Stimulated activated naive CD8-positive, alpha-beta T cell treated with anti-CD3 and anti-CD28 coated beads, Interleukin-15, amount 100 ng/mL, for 72 hours (primary cell): ENCODE results near the gene HNRNPC.
"Not testable (repeated sequence)": the region's sequence is repeated elsewhere in the genome, so short reads cannot be mapped to it uniquely, and the experiment has no call there.

ENCODE experiments used
- ATAC-seq: fragments of 150-1000 bp; cut with Tn5 transposase; 2 replicates; pipeline ENCODE4 v1.10.0; 2021; ENCODE audit warnings: mild to moderate bottlenecking, moderate library complexity
- DNase-seq, 2 donors: peaks; one replicate each; pipeline ENCODE4 v3.0.0; 2021 to 2022
- H3K27ac Mint-ChIP-seq, 2 donors: one replicate each; pipeline ENCODE4 v1.8.0; 2022; ENCODE audit warnings: mild to moderate bottlenecking in 2 of 2, mixed read lengths in 2 of 2, moderate library complexity in 2 of 2
- H3K27me3 Mint-ChIP-seq: one replicate; pipeline ENCODE4 v1.8.0; 2022; ENCODE audit warnings: mixed read lengths
- H3K4me1 Mint-ChIP-seq: one replicate; pipeline ENCODE4 v1.8.0; 2022; ENCODE audit warnings: mild to moderate bottlenecking, mixed read lengths
- H3K4me3 Mint-ChIP-seq, 2 donors: one replicate each; pipeline ENCODE4 v1.8.0; 2022; ENCODE audit warnings: mild to moderate bottlenecking in 2 of 2, mixed read lengths in 2 of 2, moderate library complexity in 1 of 2
- H3K9me3 Mint-ChIP-seq, 2 donors: one replicate each; pipeline ENCODE4 v1.8.0; 2022; ENCODE audit warnings: mixed read lengths in 2 of 2

HNRNPC gene

GRCh38 chr14:21215130-21215878 lies 53.9 kb downstream of the HNRNPC start:
- Mint-ChIP-seq H3K27me3 (no peaks in the 10 kb centered on the region), H3K9me3 (no peaks in the 10 kb centered on the region), H3K27ac (peak overlapping the region; percentile 89 to 95), H3K4me3 (peak overlapping the region; percentile 26 to 66), H3K4me1 (peaks cover 64% of the 10 kb centered on the region)
- ATAC-seq = no peak
- DNase-seq = no peak

GRCh38 chr14:21213652-21214051 lies 55.6 kb downstream of the HNRNPC start:
- ATAC-seq (no peak), DNase-seq (no peak)
- H3K4me3 Mint-ChIP-seq = no peak overlapping the region
- peaks cover 55% of the 10 kb centered on the region for H3K4me1 Mint-ChIP-seq
- no peak overlapping the region for H3K27ac Mint-ChIP-seq
- H3K27me3 Mint-ChIP-seq = no peaks in the 10 kb centered on the region
- no peaks in the 10 kb centered on the region for H3K9me3 Mint-ChIP-seq

DNA sequence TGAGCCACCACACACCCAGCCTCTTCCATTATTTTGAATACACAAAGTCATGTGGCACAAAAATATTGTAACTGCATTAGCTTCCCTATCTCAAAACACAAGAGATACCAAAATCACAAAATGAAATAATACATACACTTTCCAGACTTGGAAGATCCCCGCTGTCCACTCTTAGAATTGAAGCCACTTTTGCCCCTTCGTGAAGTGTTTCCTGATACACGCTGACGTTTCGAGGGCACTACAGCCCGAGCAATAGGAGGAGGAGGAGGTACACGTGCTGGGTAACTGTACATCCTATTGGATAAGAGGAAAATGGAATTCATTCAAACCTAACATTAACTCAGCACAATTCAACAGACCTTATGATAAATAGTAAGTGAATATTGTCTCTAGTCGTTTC lies 56.4 kb downstream of the HNRNPC start:
- H3K27ac Mint-ChIP-seq, H3K27me3 Mint-ChIP-seq, H3K4me3 Mint-ChIP-seq, ATAC-seq, H3K9me3 Mint-ChIP-seq, DNase-seq: not testable (repeated sequence)
- H3K4me1 Mint-ChIP-seq = peaks cover 55% of the 10 kb centered on the region

- no peak overlapping the region for H3K4me3 Mint-ChIP-seq
- ATAC-seq (no peak), DNase-seq (no peak)
- no peaks in the 10 kb centered on the region for H3K27me3 Mint-ChIP-seq
- no peaks in the 10 kb centered on the region for H3K9me3 Mint-ChIP-seq
- H3K27ac Mint-ChIP-seq = peak overlapping the region; percentile 31 to 76
- H3K4me1 Mint-ChIP-seq = peaks cover 66% of the 10 kb centered on the region
These were observed 57.7 kb downstream of the HNRNPC start for GRCh38 chr14:21211509-21211908.

GRCh38 chr14:21210023-21210422 lies 59.2 kb downstream of the HNRNPC start:
- Mint-ChIP-seq H3K4me1 (peaks cover 56% of the 10 kb centered on the region), H3K4me3 (no peak overlapping the region), H3K9me3 (no peaks in the 10 kb centered on the region), H3K27me3 (no peaks in the 10 kb centered on the region), H3K27ac (peak overlapping the region in 1 of 2 donors; percentile 83)
- no peak for ATAC-seq
- no peak for DNase-seq

DNA sequence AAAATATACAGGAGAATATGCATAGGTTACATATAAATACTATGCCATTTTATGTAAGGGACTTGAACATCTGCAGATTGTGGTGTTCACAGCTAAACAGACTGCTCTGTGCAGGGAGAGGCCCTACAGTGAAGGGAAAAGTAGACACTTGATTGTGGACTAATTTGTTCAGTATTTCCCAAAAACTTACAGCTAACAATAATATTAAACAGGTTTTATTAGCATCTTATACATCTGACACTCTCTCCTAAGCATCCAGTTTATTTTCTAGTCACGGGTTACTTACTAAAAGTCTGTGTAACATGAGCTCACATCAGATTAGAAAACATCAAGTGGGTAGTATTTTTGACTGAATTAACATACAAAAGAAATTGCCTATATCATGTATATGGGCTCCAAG lies 60.1 kb downstream of the HNRNPC start:
- DNase-seq (no peak), ATAC-seq (no peak)
- Mint-ChIP-seq H3K4me3 (no peak overlapping the region), H3K4me1 (peaks cover 49% of the 10 kb centered on the region), H3K27me3 (no peaks in the 10 kb centered on the region), H3K9me3 (no peaks in the 10 kb centered on the region), H3K27ac (no peak overlapping the region)

GRCh38 chr14:21208554-21208953 lies 60.7 kb downstream of the HNRNPC start:
- Mint-ChIP-seq H3K9me3 (no peaks in the 10 kb centered on the region), H3K27me3 (no peaks in the 10 kb centered on the region), H3K4me3 (no peak overlapping the region), H3K27ac (peak overlapping the region; percentile 15 to 94), H3K4me1 (peaks cover 53% of the 10 kb centered on the region)
- DNase-seq (no peak), ATAC-seq (no peak)

GRCh38 chr14:21206753-21207684 lies 62.2 kb downstream of the HNRNPC start:
- Mint-ChIP-seq H3K9me3 (no peaks in the 10 kb centered on the region), H3K27me3 (no peaks in the 10 kb centered on the region)
- no peak for ATAC-seq

GRCh38 chr14:21205678-21206581 lies 63.3 kb downstream of the HNRNPC start:
- no peaks in the 10 kb centered on the region for H3K27me3 Mint-ChIP-seq
- ATAC-seq = peak; percentile 25

More at GRCh38 chr14:21206753-21207684, 62.2 kb downstream of the HNRNPC start:
- Mint-ChIP-seq H3K27ac (peak overlapping the region; percentile 75 to 79), H3K4me3 (no peak overlapping the region), H3K4me1 (peaks cover 56% of the 10 kb centered on the region)
- no peak for DNase-seq

DNA sequence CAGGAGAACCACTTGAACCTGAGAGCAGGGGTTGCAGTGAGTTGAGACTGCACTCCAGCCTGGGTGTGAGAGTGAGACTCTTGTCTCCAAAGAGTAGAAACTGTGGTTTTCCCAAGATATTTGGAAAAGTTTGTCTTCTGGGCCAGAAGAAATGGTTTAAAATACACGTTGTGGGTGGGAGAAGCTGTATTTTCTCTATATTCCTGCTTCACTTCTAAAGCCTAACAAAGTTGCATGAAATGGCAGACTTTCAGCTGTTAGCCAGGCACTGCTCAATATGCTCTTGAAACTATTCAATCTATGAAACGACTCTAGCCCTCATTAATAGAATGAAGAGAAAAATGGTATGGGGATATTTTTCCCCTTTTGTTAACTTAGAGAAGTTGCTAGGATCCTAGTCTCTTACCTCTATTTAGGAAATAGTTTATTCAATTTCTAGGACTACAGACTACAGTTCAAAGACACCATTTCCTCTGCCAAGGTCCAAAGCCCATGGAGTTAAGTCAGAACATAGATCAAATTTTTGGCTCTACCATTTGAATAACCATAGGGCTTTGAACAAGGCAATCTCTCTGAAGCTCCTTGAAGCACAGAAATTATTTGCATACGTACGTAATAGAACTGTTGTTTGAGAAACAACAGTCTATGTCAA lies 64.1 kb downstream of the HNRNPC start:
- Mint-ChIP-seq H3K27me3 (no peaks in the 10 kb centered on the region), H3K27ac (peak overlapping the region in 1 of 2 donors; percentile 38), H3K4me3 (no peak overlapping the region), H3K4me1 (peaks cover 45% of the 10 kb centered on the region), H3K9me3 (no peaks in the 10 kb centered on the region)
- no peak for ATAC-seq
- no peak for DNase-seq

More at GRCh38 chr14:21205678-21206581, 63.3 kb downstream of the HNRNPC start:
- no peak for DNase-seq
- H3K27ac Mint-ChIP-seq = no peak overlapping the region
- peaks cover 48% of the 10 kb centered on the region for H3K4me1 Mint-ChIP-seq
- H3K9me3 Mint-ChIP-seq = no peaks in the 10 kb centered on the region
- no peak overlapping the region for H3K4me3 Mint-ChIP-seq

GRCh38 chr14:21204167-21205025 lies 64.8 kb downstream of the HNRNPC start:
- no peak overlapping the region for H3K4me3 Mint-ChIP-seq
- H3K4me1 Mint-ChIP-seq = peaks cover 39% of the 10 kb centered on the region
- H3K27ac Mint-ChIP-seq = peak overlapping the region in 1 of 2 donors; percentile 38
- no peaks in the 10 kb centered on the region for H3K27me3 Mint-ChIP-seq
- ATAC-seq (no peak), DNase-seq (no peak)
- no peaks in the 10 kb centered on the region for H3K9me3 Mint-ChIP-seq

DNA sequence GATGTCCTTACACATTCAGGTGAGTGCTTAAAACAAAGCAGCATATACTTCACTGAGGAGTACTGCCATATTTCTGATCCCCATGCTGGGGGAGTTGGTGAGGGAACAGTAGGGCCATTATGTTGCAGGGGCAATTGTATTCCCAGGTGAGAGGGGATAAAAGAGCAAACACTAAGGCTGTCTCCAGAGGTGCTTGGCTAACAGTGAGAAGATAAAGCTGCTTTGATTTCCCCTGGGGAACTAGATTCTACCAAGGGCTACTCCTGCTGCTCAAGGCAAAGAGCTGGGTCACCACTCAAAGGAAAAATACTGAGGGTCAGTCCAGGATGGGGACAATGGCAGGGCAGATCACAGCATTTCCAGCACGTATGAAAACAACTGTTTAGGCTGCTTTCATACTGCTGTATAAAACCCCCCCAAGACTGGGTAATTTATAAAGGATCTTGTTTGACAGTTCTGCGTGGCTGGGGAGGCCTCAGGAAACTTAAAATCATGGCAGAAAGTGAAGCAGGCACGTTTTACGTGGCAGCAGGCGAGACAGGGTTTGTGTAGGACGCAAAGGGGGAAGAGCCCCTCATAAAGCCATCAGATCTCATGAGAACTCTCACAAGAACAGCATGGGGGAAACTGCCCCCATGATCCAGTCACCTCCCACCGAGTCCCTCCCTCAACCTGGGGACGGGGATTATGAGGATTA lies 65.6 kb downstream of the HNRNPC start:
- Mint-ChIP-seq H3K27ac (peak overlapping the region; percentile 15), H3K27me3 (no peaks in the 10 kb centered on the region), H3K9me3 (no peaks in the 10 kb centered on the region), H3K4me3 (no peak overlapping the region), H3K4me1 (peaks cover 37% of the 10 kb centered on the region)
- no peak for DNase-seq
- peak; percentile 16 for ATAC-seq

DNA sequence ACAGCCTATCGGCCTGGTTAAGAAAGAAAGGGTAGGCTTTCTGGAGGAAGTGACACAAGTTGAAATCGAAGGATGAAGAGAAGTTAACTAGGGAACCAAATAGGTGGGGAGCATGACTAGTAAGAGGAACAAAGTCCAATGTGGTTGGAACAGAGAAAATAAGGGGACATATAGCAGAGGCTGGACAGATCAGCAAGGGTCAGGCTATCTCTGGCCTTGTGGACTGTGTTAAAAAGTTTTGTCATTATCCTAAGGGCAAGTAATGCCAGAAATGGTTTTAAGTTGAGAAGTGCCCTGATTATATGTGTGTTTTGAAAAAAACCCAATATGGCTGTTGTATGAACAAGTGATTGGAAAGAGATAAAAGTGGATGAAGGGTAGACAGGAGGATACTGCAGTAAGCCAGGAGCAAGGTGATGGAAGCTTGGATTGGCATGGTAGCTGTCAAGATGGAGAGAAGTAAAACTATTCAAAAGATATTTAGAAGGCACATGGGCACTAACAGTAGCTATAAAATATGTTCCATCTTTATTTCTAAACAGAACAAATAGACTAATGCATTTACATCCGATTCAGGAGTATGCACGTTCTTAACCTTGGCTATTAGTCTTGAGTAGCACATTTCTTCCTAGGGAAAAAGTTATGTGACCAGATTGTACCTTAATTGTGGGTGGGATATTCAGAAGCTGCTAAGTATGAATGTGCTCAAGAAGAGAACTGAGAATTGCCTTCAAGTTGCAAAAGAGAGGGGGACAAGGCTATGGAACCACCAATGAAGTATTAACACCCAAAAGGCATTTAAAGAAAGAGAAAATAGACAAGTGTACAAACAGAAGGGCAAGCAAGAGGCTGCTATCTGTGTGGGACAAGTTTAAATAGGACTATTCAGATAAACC lies 66.5 kb downstream of the HNRNPC start:
- H3K27me3 Mint-ChIP-seq = no peaks in the 10 kb centered on the region
- H3K4me3 Mint-ChIP-seq = no peak overlapping the region
- H3K4me1 Mint-ChIP-seq = peaks cover 32% of the 10 kb centered on the region
- H3K27ac Mint-ChIP-seq = no peak overlapping the region
- DNase-seq (no peak), ATAC-seq (peak; percentile 2)
- no peaks in the 10 kb centered on the region for H3K9me3 Mint-ChIP-seq
